ENCODE data around the gene RANBP10. TPM values are rescaled to one million over a fixed set of nuclear protein-coding genes. Genes with fewer than 3 reads are reported as not detected.

Gene RANBP10
- total and polyA plus RNA-seq, 2 of the 13 experiments (the other 11 are each of a cell fraction or from before 2014, with no cell fraction given), result 9.2 to 22.7 TPM

DNA sequence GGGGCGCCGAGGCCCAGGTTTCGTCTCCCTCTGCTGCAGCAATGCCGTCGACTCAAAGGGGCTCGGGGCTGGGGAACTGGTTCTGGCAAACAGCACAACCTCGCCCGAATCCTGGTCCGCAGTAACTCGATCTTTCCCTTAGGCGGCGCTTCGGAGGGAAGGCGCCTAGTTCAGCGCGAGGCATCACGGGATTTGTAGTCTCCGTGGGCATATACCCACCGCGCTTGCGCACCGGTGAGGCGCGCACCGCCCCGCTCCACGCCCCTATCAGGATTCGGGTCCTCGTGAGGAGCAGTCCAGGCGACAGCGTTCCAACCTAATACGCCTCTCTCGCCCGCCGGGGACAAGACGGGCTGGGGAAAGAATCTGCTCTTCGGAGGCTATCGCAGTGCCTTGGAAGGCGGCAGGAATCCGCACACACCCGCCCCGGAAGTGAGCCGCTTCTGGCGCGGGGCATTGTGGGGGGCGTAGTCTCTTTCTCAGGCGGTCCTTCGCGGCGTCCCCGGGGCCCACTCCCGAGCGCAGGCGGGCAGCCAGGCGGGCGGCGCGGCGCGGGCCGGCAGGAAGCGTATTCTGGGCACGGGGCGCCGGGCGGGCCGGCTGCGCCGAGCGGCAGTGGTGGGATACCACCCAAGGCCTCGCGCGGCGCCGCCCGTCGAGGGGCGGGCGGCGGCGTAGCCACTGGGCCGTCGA lies 35.6 kb upstream of the RANBP10 start, which contains the start of gene THAP11 (continued):
- TF ChIP-seq, protein P1, sequence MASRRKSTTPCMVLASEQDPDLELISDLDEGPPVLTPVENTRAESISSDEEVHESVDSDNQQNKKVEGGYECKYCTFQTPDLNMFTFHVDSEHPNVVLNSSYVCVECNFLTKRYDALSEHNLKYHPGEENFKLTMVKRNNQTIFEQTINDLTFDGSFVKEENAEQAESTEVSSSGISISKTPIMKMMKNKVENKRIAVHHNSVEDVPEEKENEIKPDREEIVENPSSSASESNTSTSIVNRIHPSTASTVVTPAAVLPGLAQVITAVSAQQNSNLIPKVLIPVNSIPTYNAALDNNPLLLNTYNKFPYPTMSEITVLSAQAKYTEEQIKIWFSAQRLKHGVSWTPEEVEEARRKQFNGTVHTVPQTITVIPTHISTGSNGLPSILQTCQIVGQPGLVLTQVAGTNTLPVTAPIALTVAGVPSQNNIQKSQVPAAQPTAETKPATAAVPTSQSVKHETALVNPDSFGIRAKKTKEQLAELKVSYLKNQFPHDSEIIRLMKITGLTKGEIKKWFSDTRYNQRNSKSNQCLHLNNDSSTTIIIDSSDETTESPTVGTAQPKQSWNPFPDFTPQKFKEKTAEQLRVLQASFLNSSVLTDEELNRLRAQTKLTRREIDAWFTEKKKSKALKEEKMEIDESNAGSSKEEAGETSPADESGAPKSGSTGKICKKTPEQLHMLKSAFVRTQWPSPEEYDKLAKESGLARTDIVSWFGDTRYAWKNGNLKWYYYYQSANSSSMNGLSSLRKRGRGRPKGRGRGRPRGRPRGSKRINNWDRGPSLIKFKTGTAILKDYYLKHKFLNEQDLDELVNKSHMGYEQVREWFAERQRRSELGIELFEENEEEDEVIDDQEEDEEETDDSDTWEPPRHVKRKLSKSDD (CRISPR knock-in tag; IDR thresholded peaks at IDR 0.05; ENCODE audit: low read depth), result peak; percentile 83
- TF ChIP-seq ZNF850 (CRISPR knock-in tag; conservative IDR thresholded peaks at IDR 0.05), result no peak
- TF ChIP-seq, protein P2, sequence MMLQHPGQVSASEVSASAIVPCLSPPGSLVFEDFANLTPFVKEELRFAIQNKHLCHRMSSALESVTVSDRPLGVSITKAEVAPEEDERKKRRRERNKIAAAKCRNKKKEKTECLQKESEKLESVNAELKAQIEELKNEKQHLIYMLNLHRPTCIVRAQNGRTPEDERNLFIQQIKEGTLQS (CRISPR knock-in tag; IDR thresholded peaks at IDR 0.05), result no peak; the same call in none of the 2 replicates
- no peak for TF ChIP-seq PTBP1 (IDR thresholded peaks at IDR 0.05; ENCODE audit: low read depth, low read length, poor library complexity, severe bottlenecking)
- TF ChIP-seq, protein P3, sequence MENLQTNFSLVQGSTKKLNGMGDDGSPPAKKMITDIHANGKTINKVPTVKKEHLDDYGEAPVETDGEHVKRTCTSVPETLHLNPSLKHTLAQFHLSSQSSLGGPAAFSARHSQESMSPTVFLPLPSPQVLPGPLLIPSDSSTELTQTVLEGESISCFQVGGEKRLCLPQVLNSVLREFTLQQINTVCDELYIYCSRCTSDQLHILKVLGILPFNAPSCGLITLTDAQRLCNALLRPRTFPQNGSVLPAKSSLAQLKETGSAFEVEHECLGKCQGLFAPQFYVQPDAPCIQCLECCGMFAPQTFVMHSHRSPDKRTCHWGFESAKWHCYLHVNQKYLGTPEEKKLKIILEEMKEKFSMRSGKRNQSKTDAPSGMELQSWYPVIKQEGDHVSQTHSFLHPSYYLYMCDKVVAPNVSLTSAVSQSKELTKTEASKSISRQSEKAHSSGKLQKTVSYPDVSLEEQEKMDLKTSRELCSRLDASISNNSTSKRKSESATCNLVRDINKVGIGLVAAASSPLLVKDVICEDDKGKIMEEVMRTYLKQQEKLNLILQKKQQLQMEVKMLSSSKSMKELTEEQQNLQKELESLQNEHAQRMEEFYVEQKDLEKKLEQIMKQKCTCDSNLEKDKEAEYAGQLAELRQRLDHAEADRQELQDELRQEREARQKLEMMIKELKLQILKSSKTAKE (CRISPR knock-in tag; IDR thresholded peaks at IDR 0.05; ENCODE audit: borderline replicate concordance), result no peak
- peak; percentile 51 for TF ChIP-seq ZNF335 (CRISPR knock-in tag; IDR thresholded peaks at IDR 0.05)
- TF ChIP-seq JUN (CRISPR knock-in tag; IDR thresholded peaks at IDR 0.05), result no peak
- no peak for TF ChIP-seq BCL6 (CRISPR knock-in tag; IDR thresholded peaks at IDR 0.05)
- TF ChIP-seq NFIC (IDR thresholded peaks at IDR 0.05; ENCODE audit: low read length), result no peak
- TF ChIP-seq, protein P4, sequence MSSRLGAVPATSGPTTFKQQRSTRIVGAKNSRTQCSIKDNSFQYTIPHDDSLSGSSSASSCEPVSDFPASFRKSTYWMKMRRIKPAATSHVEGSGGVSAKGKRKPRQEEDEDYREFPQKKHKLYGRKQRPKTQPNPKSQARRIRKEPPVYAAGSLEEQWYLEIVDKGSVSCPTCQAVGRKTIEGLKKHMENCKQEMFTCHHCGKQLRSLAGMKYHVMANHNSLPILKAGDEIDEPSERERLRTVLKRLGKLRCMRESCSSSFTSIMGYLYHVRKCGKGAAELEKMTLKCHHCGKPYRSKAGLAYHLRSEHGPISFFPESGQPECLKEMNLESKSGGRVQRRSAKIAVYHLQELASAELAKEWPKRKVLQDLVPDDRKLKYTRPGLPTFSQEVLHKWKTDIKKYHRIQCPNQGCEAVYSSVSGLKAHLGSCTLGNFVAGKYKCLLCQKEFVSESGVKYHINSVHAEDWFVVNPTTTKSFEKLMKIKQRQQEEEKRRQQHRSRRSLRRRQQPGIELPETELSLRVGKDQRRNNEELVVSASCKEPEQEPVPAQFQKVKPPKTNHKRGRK (CRISPR knock-in tag; IDR thresholded peaks at IDR 0.05), result no peak
- peak; percentile 12; the same call in 1 of the 2 replicates for TF ChIP-seq ATF7-NPFF (CRISPR knock-in tag; IDR thresholded peaks at IDR 0.05; ENCODE audit: low read depth)
- no peak for TF ChIP-seq PAWR (CRISPR knock-in tag; IDR thresholded peaks at IDR 0.05; ENCODE audit: borderline replicate concordance)
- TF ChIP-seq, protein P5, sequence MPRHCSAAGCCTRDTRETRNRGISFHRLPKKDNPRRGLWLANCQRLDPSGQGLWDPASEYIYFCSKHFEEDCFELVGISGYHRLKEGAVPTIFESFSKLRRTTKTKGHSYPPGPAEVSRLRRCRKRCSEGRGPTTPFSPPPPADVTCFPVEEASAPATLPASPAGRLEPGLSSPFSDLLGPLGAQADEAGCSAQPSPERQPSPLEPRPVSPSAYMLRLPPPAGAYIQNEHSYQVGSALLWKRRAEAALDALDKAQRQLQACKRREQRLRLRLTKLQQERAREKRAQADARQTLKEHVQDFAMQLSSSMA (CRISPR knock-in tag; IDR thresholded peaks at IDR 0.05), result 0 out of 2 replicates have a peak, but pooled peaks have one; percentile 4
- TF ChIP-seq, protein P6, sequence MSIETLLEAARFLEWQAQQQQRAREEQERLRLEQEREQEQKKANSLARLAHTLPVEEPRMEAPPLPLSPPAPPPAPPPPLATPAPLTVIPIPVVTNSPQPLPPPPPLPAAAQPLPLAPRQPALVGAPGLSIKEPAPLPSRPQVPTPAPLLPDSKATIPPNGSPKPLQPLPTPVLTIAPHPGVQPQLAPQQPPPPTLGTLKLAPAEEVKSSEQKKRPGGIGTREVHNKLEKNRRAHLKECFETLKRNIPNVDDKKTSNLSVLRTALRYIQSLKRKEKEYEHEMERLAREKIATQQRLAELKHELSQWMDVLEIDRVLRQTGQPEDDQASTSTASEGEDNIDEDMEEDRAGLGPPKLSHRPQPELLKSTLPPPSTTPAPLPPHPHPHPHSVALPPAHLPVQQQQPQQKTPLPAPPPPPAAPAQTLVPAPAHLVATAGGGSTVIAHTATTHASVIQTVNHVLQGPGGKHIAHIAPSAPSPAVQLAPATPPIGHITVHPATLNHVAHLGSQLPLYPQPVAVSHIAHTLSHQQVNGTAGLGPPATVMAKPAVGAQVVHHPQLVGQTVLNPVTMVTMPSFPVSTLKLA (IDR thresholded peaks at IDR 0.05), result peak; percentile 38; the same call in 1 of the 2 replicates
- no peak for TF ChIP-seq ZNF878 (CRISPR knock-in tag; IDR thresholded peaks at IDR 0.05)
- TF ChIP-seq HNRNPUL1 (IDR thresholded peaks at IDR 0.05; ENCODE audit: low read depth, low read length), result no peak
- TF ChIP-seq, protein P7, sequence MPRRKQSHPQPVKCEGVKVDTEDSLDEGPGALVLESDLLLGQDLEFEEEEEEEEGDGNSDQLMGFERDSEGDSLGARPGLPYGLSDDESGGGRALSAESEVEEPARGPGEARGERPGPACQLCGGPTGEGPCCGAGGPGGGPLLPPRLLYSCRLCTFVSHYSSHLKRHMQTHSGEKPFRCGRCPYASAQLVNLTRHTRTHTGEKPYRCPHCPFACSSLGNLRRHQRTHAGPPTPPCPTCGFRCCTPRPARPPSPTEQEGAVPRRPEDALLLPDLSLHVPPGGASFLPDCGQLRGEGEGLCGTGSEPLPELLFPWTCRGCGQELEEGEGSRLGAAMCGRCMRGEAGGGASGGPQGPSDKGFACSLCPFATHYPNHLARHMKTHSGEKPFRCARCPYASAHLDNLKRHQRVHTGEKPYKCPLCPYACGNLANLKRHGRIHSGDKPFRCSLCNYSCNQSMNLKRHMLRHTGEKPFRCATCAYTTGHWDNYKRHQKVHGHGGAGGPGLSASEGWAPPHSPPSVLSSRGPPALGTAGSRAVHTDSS (CRISPR knock-in tag; conservative IDR thresholded peaks at IDR 0.05), result no peak
- TF ChIP-seq FOXJ3 (CRISPR knock-in tag; IDR thresholded peaks at IDR 0.05; ENCODE audit: borderline replicate concordance), result no peak

Data from HepG2 (cell line).